Measurements from ENCODE around the gene TEAD3.
A peak's percentile ranks its signal among the peaks of the same experiment; 100 is the strongest.
"Not testable (repeated sequence)": the region's sequence is repeated elsewhere in the genome, so short reads cannot be mapped to it uniquely, and the experiment has no call there.

TEAD3 gene

GRCh38 chr6:35496841-35497570 is at the start of gene TEAD3:
TEAD3 (minus strand) TSS chr6:35497079.
- DNase-seq (ENCODE audit: low read depth) = peak; percentile 49

- DNase-seq (ENCODE audit: low read depth) = no peak
Observed at GRCh38 chr6:35544769-35545361, 48.0 kb upstream of the TEAD3 start.

GRCh38 chr6:35543459-35544193 is 46.7 kb upstream of the TEAD3 start:
- DNase-seq (ENCODE audit: low read depth) = no peak

DNA sequence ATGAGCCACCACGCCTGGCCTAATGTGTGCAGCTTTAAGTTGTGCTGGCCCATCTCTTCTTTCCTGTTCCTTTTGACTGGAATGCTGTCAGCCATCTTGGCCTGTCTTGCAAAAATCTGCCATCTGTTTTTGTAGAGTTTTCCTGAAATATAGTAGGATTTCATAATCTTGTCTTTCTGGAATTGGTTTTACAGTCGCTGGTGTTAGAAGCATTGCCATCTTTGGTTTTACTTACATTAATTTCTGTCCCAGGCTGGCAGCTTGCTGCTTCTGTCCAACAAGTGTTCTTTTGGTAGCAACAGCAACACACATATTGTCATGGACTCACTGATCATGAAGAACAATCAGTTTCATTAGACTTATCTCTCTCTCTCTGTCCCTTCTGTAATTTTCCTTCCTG is 45.0 kb upstream of the TEAD3 start:
- no peak for DNase-seq (ENCODE audit: low read depth)

DNA sequence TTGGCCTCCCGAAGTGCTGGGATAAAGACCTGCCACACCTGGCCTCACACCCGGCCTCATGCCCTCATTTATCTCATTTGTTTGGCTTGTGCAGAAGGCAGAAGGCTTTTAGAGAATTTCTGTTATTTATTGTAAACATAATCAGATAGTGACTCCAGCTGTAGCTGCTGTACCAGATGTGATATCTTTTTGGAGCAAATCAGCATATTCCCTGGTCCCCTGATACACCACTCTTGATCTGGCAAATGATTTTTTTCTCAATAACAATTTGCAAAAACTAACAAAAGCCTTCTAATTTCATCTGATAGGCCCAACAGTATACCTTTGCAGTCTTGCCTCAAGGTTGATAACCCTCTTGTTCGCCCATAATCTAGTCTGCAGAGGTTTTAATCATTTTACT is 42.3 kb upstream of the TEAD3 start:
- DNase-seq (ENCODE audit: low read depth) = no peak

DNA sequence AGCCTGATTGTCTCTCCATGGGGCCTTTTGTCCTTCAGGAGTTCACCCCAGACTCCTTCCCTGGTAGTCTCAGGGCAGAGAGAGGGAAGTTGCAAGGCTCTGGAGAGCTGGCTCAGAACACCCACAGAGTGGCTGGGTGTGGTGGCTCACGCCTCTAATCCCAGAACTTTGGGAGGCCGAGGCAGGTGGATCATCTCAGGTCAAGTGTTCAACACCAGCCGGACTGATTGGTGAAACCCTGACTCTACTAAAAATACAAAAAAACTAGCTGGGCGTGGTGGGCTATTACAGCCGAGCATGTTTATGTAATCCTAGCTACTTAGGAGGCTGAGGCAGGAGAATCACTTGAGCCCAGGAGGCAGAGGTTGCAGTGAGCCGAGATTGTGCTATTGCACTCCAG is 39.0 kb upstream of the TEAD3 start:
- DNase-seq (ENCODE audit: low read depth) = not testable (repeated sequence)

GRCh38 chr6:35534407-35535170 is 37.7 kb upstream of the TEAD3 start:
- DNase-seq (ENCODE audit: low read depth) = no peak

GRCh38 chr6:35533981-35534380 is 37.1 kb upstream of the TEAD3 start:
- no peak for DNase-seq (ENCODE audit: low read depth)

- DNase-seq (ENCODE audit: low read depth) = no peak
Observed at GRCh38 chr6:35532126-35532525, 35.2 kb upstream of the TEAD3 start.

GRCh38 chr6:35524380-35525020 is 27.6 kb upstream of the TEAD3 start:
- no peak for DNase-seq (ENCODE audit: low read depth)

DNA sequence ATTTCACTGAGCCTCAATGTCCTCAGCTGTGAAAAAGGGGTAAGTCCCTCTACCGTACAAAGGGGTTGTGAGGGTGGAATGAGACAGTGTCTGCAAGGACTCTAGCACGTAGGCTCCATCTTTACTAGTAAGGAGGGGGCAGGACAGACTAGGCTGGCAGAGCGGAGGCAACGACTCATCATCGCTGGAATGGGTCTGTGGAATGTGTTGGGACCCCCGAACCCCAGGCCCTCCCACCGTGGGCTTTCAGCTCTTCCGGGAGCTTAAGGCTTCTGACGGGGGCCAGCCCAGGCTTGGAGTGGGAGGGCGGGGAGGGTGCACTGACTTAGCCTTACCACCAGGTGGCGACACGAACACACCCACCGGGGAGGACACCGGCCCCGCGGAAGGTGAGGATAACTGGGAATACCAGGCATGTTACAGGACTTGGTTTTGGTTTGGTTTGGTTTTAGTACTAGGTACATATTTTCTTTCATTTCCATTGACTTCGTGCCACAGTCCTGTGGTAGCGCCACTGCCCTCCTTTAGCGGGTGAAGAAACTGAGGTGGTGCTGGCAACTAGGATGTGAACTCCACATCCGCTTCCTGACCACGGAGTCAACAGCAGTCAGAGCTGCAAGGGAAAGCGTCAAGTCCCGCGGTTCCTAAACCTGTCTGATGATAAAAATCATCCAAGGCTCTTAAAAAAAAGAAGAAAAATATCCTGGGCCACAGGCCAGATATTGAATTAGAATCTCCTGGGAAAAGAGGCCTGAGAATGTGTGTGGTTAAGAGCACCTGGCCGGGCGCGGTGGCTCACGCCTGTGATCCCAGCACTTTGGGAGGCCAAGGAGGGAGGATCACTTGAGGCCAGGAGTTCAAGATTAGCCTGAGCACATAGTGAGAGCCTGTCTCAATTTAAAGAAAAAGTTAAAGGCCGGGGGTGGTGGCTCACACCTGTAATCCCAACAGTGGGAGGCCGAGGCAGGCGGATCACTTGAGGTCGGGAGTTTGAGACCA is 26.1 kb upstream of the TEAD3 start:
- peak; percentile 53 for DNase-seq (ENCODE audit: low read depth)

DNA sequence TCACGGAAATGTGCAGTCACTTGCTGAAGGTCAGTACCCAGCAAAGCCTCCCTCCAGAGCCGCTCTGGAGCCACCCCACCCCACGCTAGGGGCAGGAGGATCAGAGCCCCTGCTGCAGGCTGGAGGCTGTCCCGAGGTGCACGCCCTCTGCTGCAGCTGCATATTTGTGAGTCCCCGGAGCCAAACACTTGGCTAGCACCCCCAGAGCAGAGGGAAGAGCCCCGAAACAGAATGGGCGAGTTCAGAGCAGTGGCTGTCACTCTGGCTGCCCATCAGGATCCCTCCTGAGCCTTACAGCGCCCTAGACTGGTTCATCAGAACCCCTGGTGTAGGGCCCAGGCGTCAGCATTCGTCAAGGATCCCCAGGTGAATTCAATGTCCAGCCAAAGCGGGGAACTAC is 25.3 kb upstream of the TEAD3 start:
- no peak for DNase-seq (ENCODE audit: low read depth)

- no peak for DNase-seq (ENCODE audit: low read depth)
Observed at GRCh38 chr6:35521235-35521634, 24.4 kb upstream of the TEAD3 start.

DNA sequence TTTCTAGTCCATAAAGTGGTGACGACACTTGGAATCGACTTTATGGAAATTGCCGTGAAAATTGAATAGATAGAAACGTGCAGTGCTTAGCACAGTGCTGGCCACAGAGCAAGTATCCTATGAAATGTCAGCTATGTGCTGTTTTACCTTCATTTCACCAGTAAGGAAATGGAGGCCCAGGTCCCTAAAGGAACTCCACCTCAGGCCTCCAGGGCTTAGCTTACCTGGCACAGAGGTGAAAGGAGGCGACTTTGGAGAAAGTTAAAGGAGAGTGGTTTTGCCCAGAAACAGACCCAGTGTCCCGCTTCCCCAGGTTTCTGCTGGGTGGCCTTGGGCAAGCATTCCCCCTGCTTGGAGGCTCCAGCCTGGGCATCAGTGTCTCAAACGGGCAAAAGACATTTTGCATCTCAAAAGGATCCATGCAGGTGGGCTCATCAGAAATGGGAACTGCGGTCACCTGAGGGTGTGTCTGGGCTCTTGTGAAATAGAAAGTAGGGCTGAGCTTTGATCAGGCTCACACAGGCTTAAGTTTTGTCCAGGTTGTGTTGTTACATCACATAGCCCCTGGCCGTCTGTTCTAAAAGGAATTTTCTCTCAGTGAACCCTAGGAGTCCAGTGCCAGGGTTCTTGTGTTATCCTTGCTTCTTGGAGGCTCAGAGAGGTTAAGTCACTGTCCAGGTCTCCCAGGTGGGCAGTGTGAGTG is 22.6 kb upstream of the TEAD3 start:
- no peak for DNase-seq (ENCODE audit: low read depth)

DNA sequence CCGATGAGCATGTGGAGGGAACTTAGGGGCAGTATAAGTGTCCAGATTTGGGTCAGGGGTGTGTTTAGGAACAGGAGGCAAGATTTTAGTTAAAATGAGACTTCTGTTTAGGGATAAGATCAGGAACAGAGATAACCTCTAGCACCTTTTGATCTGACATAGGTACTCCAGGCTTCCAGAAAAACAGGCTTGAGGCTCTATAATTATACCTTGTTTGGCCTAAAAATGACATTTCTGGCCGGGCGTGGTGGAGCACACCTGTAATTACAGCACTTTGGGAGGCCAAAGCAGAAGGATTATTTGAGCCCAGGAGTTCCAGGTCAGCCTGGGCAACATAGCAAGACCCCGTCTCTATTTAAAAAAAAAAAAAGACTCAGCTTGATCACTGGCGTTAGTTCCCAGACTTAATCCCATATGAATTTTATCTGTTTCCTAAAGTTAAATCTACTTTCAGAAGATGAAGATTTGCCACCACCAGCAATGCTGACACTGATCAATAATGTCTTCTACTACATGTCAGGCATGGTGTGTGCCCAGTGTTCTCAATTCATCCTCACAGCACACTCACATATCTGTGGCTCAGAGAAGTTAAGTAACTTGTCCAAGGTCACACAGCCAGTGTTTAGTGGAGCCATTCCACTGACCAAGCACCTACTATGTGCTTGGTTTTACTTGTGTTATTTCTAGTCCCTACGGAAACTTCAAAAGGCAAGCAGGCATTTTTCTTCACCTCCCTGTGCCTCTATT is 21.9 kb upstream of the TEAD3 start:
- DNase-seq (ENCODE audit: low read depth) = no peak

DNA sequence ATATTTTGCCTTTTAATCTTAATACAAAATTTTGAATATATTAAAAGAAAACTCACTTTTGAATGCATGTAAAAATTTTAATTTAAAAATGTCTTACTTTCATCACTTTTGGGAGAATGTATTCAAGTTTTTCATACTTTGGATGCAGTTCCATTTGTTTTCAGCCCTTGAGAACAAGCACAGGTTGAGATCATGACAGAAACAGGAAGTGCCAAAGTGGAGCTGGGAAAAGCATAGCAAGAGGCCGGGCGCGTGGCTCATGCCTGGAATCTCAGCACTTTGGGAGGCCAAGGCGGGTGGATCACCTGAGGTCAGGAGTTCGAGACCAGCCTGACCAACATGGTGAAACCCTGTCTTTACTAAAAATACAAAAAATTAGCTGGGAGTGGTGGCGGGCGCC is 21.1 kb upstream of the TEAD3 start:
- not testable (repeated sequence) for DNase-seq (ENCODE audit: low read depth)

GRCh38 chr6:35516712-35517111 is 19.8 kb upstream of the TEAD3 start:
- no peak for DNase-seq (ENCODE audit: low read depth)

DNA sequence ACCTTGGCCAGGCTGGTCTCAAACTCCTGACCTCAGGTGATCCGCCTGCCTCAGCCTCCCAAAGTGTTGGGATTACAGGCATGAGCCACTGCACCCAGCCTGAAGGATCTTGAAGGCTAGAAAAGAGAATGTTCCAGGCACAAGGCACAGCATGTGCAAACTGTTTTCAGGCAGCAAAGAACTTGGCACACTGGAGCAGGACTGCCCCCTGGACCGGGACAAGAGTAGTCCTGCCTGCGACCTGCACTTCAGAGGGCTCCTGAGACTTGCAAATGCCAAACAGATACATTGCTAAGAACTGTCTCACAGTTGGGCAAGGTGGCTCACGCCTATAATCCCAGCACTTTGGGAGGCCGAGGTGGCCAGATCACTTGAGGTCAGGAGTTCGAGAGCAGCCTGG is 19.1 kb upstream of the TEAD3 start:
- DNase-seq (ENCODE audit: low read depth) = not testable (repeated sequence)

DNA sequence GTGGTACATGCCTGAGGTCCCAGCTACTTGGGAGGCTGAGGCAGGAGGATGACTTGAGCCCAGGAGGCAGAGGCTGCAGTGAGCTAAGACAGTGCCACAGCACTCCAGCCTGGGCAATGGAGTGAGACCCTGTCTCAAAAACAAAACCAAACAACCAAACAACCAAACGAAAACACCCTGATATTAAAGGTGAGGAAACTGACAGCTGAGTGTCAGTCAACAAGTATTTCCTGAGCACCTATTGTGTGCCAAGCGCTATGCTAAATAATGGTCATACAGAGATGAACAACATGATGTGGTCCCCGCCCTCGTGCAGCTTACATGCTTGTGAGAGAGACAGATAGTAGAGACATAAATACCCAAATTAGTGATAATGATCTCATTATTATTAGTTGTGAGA is 17.7 kb upstream of the TEAD3 start:
- DNase-seq (ENCODE audit: low read depth) = no peak

Measured in stimulated activated CD8-positive, alpha-beta memory T cell treated with anti-CD3 and anti-CD28 coated beads, Interleukin-12 subunit alpha, Interleukin-12 subunit beta, amount 100 ng/mL, for 4 hours (primary cell).